Panc1 (cell line): ENCODE data around the gene ZNF554. TPM values are rescaled to one million over a fixed set of nuclear protein-coding genes. Genes with fewer than 3 reads are reported as not detected.
"Not testable (repeated sequence)": the region's sequence is repeated elsewhere in the genome, so short reads cannot be mapped to it uniquely, and the experiment has no call there.

Source experiments
- ATAC-seq: fragments of 200-7000 bp; cut with Tn5 transposase; 2 replicates; pipeline ENCODE4 v1.9.1; 2020; ENCODE audit warnings: mild to moderate bottlenecking, moderate library complexity
- BruUV-seq: library from RNA; stranded (reverse); fragments of 400-500 nt; replicated peaks from 2 replicates; lab custom pipeline; 2021; lab: Mats Ljungman, UMichigan
- CTCF ChIA-PET: fragments of 300-600 bp; sonication (Branson Sonifier 250); formaldehyde crosslinking; loops from one replicate; lab custom pipeline; 2022; ENCODE audit warnings: antibody characterized with exemption; lab: Charles Lee
- POLR2A ChIA-PET: fragments of 300-600 bp; sonication (Branson Sonifier 250); formaldehyde crosslinking; loops from one replicate; lab custom pipeline; 2022; ENCODE audit warnings: antibody characterized with exemption; lab: Charles Lee
- DNase-seq: peaks from one replicate; pipeline ENCODE4 v3.0.0-alpha.2; 2010; ENCODE audit warnings: low read depth, low spot score
- H3K27ac ChIP-seq: 2 replicates; pipeline ENCODE4 v1.5.1; 2011; ENCODE audit warnings: mild to moderate bottlenecking, low read length, inconsistent platforms
- H3K27me3 ChIP-seq: fragments of 200-500 bp; sonication (Bioruptor generic); 2 replicates; pipeline ENCODE4 v1.6.0; 2014; ENCODE audit warnings: low read length, inconsistent platforms; ENCODE audit not compliant: control insufficient read depth, insufficient read depth
- H3K36me3 ChIP-seq: fragments of 200-500 bp; sonication (Bioruptor generic); 2 replicates; pipeline ENCODE4 v1.5.1; 2014; ENCODE audit warnings: inconsistent platforms, mild to moderate bottlenecking, low read length, moderate library complexity; ENCODE audit not compliant: control insufficient read depth, insufficient read depth
- H3K4me1 ChIP-seq: 2 replicates; pipeline ENCODE4 v1.5.1; 2011; ENCODE audit warnings: inconsistent platforms, mild to moderate bottlenecking, low read length, moderate library complexity; ENCODE audit not compliant: control insufficient read depth, insufficient read depth
- H3K4me3 ChIP-seq, 2 experiments: 2 replicates each; pipeline ENCODE4 v1.5.1; 2011 to 2012; ENCODE audit warnings: low read depth in 2 of 2, low read length in 2 of 2, mild to moderate bottlenecking in 2 of 2, inconsistent platforms in 1 of 2, moderate library complexity in 1 of 2
- H3K9me3 ChIP-seq: fragments of 200-500 bp; sonication (Bioruptor generic); 2 replicates; pipeline ENCODE4 v1.5.1; 2014; ENCODE audit warnings: low read depth, mild to moderate bottlenecking, inconsistent platforms, low read length, moderate library complexity; ENCODE audit not compliant: control insufficient read depth, insufficient read depth
- POLR2AphosphoS5 ChIP-seq: IDR thresholded peaks from 2 replicates; pipeline ENCODE4 v1.6.1; 2012; ENCODE audit warnings: mild to moderate bottlenecking, low read depth, low read length, moderate library complexity
- SIN3A ChIP-seq: IDR thresholded peaks from 2 replicates; pipeline ENCODE4 v1.6.1; 2012; ENCODE audit warnings: low read depth, mild to moderate bottlenecking, low read length, moderate library complexity, borderline replicate concordance; ENCODE audit not compliant: insufficient read depth
- TCF7L2 ChIP-seq: IDR thresholded peaks from 2 replicates; pipeline ENCODE4 v1.6.1; 2011; ENCODE audit warnings: mild to moderate bottlenecking, low read depth, low read length, inconsistent platforms
- in situ Hi-C: cut with HindIII; loops from 2 replicates; pipeline ENCODE4 v1.10.0; 2016; ENCODE audit warnings: low sequenced_read_pairs, low pct_unique_long_range_greater_than_20kb
- intact Hi-C: fragments of 100-400 bp; cut with micrococcal nuclease; formaldehyde crosslinking; loops from one replicate; pipeline ENCODE4 v1.10.0; 2022; ENCODE audit not compliant: unreplicated experiment
- total RNA-seq: library from RNA; stranded (reverse); gene quantifications from one replicate; pipeline ENCODE4 v1.2.1, GENCODE V29; 2021; ENCODE audit not compliant: unreplicated experiment
- TF ChIP-seq, protein P1 (sequence below): fragments of 450-650 bp; IDR thresholded peaks from 2 replicates; pipeline ENCODE4 v1.5.1; 2017; ENCODE audit warnings: mild to moderate bottlenecking
- TF ChIP-seq, protein P2 (sequence below), 2 experiments: IDR thresholded peaks; 2 replicates each; pipeline ENCODE4 v1.6.1; 2011 to 2012; ENCODE audit warnings: low read depth in 2 of 2, control low read depth in 1 of 2, low read length in 1 of 2, mild to moderate bottlenecking in 1 of 2, moderate library complexity in 1 of 2; ENCODE audit not compliant: insufficient read depth in 1 of 2

ZNF554 gene
- total RNA-seq, 1 experiment from 2014 or later: 1.5 TPM

GRCh38 chr19:2792666-2793065, 27.0 kb upstream of the ZNF554 start:
- DNase-seq, in situ Hi-C loops, H3K4me3 ChIP-seq, ATAC-seq, H3K9me3 ChIP-seq, BruUV-seq, H3K27ac ChIP-seq, CTCF ChIA-PET, intact Hi-C loops, H3K4me1 ChIP-seq, H3K36me3 ChIP-seq, POLR2A ChIA-PET, H3K27me3 ChIP-seq: not testable (repeated sequence)

GRCh38 chr19:2793126-2793525, 26.5 kb upstream of the ZNF554 start:
- ChIA-PET CTCF (no interaction called here), POLR2A (no interaction called here)
- H3K27me3 ChIP-seq: no peaks in the 10 kb centered on the region
- H3K36me3 ChIP-seq: no peaks in the 10 kb centered on the region
- no peak for DNase-seq
- TF ChIP-seq, protein P1, sequence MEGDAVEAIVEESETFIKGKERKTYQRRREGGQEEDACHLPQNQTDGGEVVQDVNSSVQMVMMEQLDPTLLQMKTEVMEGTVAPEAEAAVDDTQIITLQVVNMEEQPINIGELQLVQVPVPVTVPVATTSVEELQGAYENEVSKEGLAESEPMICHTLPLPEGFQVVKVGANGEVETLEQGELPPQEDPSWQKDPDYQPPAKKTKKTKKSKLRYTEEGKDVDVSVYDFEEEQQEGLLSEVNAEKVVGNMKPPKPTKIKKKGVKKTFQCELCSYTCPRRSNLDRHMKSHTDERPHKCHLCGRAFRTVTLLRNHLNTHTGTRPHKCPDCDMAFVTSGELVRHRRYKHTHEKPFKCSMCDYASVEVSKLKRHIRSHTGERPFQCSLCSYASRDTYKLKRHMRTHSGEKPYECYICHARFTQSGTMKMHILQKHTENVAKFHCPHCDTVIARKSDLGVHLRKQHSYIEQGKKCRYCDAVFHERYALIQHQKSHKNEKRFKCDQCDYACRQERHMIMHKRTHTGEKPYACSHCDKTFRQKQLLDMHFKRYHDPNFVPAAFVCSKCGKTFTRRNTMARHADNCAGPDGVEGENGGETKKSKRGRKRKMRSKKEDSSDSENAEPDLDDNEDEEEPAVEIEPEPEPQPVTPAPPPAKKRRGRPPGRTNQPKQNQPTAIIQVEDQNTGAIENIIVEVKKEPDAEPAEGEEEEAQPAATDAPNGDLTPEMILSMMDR: no peak
- no peak for TF ChIP-seq TCF7L2
- TF ChIP-seq, protein P2, sequence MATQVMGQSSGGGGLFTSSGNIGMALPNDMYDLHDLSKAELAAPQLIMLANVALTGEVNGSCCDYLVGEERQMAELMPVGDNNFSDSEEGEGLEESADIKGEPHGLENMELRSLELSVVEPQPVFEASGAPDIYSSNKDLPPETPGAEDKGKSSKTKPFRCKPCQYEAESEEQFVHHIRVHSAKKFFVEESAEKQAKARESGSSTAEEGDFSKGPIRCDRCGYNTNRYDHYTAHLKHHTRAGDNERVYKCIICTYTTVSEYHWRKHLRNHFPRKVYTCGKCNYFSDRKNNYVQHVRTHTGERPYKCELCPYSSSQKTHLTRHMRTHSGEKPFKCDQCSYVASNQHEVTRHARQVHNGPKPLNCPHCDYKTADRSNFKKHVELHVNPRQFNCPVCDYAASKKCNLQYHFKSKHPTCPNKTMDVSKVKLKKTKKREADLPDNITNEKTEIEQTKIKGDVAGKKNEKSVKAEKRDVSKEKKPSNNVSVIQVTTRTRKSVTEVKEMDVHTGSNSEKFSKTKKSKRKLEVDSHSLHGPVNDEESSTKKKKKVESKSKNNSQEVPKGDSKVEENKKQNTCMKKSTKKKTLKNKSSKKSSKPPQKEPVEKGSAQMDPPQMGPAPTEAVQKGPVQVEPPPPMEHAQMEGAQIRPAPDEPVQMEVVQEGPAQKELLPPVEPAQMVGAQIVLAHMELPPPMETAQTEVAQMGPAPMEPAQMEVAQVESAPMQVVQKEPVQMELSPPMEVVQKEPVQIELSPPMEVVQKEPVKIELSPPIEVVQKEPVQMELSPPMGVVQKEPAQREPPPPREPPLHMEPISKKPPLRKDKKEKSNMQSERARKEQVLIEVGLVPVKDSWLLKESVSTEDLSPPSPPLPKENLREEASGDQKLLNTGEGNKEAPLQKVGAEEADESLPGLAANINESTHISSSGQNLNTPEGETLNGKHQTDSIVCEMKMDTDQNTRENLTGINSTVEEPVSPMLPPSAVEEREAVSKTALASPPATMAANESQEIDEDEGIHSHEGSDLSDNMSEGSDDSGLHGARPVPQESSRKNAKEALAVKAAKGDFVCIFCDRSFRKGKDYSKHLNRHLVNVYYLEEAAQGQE (IDR thresholded peaks at IDR 0.05; ENCODE audit: insufficient read depth in 1 of 2, low read depth in 2 of 2, low read length in 1 of 2): no peak
- TF ChIP-seq SIN3A: no peak
- no peak overlapping the region for H3K4me3 ChIP-seq
- intact Hi-C loops (no loop called here), in situ Hi-C loops (no loop called here)
- no peak for ATAC-seq
- H3K9me3 ChIP-seq: no peaks in the 10 kb centered on the region
- H3K27ac ChIP-seq: no peak overlapping the region
- H3K4me1 ChIP-seq: no peaks in the 10 kb centered on the region
- BruUV-seq: no TSS peak

DNA sequence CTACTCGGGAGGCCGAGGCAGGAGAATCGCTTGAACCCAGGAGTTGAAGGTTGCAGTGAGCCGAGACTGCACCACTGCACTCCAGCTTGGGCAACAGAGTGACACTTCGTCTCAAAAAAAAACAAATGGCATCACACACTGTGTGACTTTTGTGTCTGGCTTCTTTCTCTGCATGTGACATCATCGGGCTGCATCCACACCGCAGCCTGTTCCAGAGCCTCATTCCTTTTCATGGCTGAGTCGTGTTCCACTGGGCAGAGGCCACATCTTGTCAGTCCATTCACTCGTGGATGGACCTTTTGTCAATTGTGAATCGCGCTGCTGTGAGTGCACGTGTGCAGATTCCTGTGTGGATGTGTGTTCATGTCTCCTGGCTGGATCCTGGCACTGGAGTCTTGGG, 26.1 kb upstream of the ZNF554 start:
- ChIA-PET CTCF (no interaction called here), POLR2A (no interaction called here)
- Histone ChIP-seq H3K27ac (no peak overlapping the region), H3K36me3 (no peaks in the 10 kb centered on the region), H3K27me3 (no peaks in the 10 kb centered on the region), H3K4me1 (no peaks in the 10 kb centered on the region), H3K9me3 (no peaks in the 10 kb centered on the region), H3K4me3 (no peak overlapping the region)
- intact Hi-C loops (no loop called here), in situ Hi-C loops (no loop called here)
- BruUV-seq: no TSS peak
- DNase-seq (no peak), ATAC-seq (no peak)
- TF ChIP-seq, protein P1: no peak
- no peak for TF ChIP-seq POLR2AphosphoS5
- TF ChIP-seq, protein P2 (IDR thresholded peaks at IDR 0.05; ENCODE audit: insufficient read depth in 1 of 2, low read depth in 2 of 2, low read length in 1 of 2): no peak
